Glomerular visceral epithelial cell (primary cell): ENCODE measurements around the gene MVP.
"Not testable (repeated sequence)": the region's sequence is repeated elsewhere in the genome, so short reads cannot be mapped to it uniquely, and the experiment has no call there.

ENCODE experiments used
- DNase-seq: peaks from one replicate; pipeline ENCODE4 v3.0.0-alpha.2; 2016; ENCODE audit errors: extremely low spot score

MVP gene

DNA sequence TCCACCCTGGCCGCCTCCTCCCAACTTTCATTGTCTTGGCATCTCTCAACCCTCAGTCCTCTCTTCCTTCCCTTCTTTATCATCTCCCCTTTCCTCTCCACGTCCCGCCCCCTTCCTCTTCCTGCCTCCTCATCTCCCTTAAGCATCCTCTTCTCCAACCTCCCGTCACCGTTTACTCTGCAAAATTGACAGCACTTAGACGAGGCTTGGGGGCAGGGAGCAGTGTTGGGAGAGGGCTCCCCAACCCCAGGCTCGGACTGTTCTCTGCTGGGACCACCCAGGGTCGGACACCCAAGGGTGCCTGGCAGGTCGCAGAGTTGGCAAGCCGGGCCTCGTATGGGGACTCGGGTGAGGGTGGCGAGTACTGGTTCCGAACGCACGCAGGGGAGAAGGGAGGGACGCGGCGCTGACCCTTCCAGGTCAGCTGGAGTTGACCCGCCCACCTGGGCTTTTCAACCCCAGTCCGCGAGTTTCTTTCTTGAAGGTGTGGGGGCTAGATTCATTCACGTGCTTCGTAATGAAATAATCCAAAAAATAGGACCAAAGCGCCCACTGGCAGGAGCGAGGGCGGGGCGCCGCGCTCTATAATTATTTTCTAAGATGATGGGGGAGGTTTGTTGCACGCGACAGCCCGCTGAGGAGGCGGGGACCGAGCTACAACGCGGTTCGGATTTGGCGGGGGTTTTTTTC is 5.1 kb upstream of the MVP start:
- DNase-seq, result no peak

DNA sequence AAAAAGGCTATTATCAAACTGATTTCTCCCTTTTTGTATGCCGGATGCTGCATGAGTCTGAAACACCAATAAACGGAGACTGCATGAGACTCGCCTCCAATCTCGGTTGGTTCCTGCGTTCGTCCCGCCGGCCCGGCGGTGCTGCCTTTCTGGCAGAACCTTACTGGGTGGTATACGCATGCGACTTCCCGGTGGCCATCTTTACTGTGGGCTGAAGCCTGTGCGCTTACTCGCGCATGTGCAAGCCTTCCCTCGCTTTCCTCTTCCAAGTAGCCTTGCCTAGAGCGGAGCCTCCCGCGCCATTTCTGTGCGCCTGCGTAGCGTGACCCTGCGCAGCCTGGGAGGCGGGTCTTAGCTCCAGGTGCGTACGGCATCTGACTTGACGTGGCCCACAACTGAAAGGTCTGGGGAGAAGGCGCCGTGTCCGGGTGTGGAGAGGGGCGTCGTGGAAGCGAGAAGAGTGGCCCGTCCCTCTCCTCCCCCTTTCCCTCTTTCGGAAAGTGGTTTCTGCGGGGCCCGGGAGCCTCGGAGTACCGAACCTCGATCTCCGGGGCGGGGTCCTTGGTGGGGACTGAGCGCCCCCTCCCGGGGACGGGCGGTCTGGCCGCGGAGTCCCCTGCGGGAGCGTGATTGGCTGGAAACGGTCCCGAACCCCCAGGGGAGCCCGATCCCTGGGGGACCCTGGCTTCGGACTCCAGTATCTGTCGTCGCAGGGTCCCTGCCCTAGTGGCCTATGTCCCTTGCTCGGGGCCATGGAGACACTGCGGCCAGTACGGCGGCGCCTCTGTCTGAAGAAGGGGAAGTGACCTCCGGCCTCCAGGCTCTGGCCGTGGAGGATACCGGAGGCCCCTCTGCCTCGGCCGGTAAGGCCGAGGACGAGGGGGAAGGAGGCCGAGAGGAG is 4.2 kb upstream of the MVP start, which contains the start of gene PAGR1:
TSS of gene PAGR1 (plus strand) at position 360 of the 901 bp plus-strand sequence. CDS start at position 734, 374 bp downstream.
- DNase-seq, result peak; percentile 99

DNA sequence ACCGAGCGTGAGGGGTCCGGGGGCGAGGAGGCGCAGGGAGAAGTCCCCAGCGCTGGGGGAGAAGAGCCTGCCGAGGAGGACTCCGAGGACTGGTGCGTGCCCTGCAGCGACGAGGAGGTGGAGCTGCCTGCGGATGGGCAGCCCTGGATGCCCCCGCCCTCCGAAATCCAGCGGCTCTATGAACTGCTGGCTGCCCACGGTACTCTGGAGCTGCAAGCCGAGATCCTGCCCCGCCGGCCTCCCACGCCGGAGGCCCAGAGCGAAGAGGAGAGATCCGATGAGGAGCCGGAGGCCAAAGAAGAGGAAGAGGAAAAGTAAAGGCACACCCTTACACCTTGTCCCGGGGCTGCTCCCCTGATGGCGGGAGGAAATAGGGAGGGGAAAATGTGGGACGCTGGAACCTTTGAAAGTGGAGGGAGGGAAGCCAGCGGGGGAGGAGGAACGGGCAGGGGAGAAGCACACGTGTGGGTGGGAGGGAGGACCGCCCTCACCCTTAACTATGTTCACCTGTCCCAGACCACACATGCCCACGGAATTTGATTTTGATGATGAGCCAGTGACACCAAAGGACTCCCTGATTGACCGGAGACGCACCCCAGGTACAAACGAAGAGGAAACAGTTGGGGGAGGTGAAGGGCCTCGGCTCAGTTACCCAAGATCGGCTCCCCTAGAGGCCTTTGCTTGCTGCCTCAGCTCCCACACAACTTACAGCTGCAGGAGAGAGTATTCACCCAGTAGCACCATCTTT is 3.4 kb upstream of the MVP start:
- DNase-seq, result peak; percentile 62

DNA sequence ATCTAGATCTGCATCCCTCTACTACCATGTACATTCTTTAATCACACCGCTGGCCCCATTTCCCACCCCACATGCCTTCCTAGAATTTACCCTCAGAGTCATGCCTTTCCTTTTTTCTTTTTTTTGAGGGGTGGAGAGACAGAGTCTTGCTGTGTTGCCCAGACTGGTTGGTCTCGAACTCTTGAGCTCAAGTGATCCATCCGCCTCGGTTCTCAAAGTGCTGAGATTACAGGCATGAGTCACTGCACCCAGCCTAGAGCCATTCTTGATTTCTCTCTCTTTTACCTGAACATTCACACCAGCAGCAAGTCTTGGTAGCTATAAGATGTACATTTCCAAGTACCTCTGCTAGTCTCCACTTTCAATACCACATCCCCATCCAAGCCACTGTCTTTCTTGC is 2.2 kb upstream of the MVP start:
- no peak for DNase-seq

DNA sequence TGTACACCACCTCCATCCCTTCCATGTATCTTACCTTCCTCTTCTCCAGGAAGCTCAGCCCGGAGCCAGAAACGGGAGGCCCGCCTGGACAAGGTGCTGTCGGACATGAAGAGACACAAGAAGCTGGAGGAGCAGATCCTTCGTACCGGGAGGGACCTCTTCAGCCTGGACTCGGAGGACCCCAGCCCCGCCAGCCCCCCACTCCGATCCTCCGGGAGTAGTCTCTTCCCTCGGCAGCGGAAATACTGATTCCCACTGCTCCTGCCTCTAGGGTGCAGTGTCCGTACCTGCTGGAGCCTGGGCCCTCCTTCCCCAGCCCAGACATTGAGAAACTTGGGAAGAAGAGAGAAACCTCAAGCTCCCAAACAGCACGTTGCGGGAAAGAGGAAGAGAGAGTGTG is 756 bp upstream of the MVP start:
- no peak for DNase-seq

DNA sequence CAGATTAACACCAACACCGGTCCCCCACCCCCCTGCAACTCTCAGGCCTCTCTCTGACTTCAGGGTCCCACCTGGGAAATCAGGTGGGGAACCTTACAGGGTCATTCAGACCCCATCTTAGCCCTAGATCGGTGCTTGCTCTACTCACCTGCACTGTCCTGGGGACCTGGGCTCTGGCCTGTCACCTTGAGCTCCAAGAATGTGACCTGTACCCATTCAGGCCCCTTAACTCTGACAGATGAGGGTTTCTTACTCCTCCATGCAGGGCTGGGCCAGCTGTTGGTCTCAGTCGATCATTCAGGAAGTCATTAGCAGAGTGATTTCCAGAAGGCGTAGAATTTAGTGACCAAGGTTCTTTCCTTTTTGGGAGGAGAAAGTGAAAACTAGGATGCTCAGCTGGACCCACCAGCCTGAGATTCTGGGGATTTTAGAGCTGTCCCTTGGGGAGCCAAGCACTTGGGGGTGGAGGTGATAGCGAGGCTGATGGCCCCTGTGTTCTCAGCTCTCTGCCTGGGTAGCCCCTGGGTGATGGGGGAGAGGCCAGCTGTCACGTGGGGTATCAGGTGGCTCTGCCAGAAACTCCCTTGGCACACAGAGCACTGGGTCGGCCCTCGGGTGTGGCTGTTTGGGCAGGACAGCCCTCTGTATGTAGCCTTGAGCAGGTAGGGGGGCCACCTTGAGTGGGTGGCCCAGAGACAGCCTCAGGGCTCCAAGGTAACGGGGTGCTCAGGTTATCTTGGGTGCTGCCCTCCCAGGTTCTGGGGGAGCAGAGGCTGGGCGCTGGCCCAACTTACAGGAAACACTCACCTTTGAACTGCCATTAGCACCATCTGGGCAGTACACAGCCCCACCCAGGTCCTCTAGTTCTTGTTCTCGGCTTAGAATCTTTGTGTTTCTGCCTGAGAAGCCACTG is 724 bp downstream of the MVP start:
- peak; percentile 49 for DNase-seq

DNA sequence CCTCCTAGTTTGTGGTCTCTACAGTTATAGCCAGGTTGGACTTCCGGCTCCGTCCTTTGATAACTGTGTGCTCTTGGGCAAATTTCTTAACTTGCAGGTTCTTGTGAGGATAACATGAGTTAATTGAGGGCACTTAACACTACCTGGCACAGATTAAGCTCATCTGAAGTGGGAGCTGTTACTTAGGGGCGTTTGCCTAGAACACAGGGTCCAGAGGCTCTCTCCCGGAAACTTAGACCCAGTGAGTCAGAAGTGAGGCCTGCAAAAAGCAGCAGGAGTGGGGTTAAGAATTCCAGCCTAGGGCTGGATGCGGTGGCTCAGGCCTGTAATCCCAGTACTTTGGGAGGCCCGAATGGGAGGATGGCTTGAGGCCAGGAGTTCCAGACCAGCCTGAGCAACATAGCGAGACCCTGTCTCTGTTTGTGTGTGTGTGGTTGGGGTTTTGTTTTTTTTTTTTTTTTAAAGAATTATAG is 1.4 kb downstream of the MVP start:
- DNase-seq, result peak; percentile 72

DNA sequence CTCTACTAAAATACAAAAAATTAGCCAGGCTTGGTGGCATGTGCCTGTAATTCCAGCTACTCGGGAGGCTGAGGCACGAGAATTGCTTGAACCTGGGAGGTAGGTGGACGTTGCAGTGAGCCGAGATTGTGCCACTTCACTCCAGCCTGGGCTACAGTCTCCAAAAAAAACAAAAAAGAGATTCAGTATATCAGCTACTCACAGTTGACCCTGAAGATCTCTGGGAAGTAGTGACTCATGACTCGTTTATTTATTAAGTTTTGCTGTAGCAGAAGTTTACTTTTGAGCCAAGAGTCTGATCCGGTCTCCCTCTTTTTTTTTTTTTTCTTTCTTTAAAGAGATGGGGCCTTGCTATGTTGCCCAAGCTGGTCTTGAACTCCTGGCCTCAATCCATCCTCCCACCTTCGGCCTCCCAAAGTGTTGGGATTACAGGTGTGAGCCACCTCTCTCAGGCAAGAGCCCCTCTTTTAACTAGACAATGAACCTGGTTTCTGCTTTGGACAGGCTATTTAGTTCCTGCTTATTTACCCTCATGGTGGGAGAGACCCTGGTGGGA is 4.4 kb downstream of the MVP start:
- peak; percentile 62 for DNase-seq

DNA sequence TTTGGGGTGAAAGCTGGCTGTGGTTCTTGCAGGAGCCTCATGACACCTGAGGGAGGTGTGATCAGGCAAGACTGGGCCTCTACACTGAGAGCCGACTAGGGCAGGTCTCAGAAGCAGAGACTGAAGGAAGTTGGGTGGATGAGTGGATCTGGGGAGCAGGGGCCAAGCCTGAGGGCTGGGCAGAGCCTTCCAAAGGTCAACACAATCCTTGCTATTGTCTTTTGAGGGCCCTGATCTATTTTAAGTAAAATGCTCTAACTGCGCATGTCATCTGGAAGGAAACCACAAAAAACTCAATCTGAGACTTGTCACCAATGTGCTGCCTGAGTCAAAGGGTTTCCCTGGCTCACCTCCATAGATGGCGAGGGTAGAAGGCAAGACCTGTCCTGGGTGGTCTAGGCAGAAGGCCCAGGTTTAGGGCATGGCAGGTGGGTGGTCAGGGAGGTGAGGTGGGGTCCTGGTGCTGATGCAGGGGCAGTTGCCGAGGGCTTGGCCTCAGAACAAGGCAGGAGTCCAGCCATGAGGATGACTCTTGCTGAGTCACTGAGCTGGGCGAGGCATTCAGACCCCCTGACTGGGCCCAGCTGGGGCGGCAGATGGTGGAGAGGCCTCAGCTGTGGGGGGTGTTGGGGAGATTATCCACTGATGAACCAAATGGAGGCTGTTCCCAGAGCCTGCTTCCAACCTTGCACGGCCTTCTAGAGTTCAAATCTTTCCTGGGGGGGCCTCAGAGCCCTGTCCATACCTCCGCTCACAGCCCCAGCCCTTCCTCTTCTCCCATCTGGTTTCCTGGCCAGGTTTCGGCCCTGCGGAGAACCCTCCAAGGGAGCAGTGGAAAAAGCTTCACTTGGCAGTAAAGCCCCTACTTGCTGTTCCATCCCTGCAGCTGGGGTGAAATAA is 5.1 kb downstream of the MVP start:
- peak; percentile 77 for DNase-seq

DNA sequence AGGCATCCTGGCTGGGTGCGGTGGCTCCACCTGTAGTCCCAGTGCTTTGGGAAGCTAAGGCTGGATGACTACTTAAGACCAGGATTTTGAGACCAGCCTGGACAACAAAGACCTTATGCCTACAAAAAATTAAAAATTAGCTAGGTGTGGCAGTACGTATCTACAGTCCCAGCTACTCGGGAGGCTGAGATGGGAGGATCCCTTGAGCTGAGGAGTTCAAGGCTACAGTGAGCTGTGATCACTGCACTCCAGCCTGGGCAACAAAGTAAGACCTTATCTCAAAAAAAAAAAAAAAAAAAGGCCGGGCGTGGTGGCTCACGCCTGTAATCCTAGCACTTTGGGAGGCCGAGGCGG is 6.1 kb downstream of the MVP start:
- DNase-seq, result no peak

DNA sequence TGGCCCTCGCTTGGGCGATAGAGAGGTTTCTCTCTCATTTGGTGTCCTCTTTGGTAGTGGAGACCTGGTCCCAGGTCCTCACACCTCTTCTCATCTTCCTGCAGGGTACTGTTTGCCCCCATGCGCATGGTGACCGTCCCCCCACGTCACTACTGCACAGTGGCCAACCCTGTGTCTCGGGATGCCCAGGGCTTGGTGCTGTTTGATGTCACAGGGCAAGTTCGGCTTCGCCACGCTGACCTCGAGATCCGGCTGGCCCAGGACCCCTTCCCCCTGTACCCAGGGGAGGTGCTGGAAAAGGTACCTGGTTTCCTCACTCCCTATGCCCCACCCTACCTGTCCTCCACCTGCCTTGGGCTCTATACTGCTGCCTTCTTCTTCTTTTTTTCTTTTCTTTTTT is 10.5 kb downstream of the MVP start:
- no peak for DNase-seq

DNA sequence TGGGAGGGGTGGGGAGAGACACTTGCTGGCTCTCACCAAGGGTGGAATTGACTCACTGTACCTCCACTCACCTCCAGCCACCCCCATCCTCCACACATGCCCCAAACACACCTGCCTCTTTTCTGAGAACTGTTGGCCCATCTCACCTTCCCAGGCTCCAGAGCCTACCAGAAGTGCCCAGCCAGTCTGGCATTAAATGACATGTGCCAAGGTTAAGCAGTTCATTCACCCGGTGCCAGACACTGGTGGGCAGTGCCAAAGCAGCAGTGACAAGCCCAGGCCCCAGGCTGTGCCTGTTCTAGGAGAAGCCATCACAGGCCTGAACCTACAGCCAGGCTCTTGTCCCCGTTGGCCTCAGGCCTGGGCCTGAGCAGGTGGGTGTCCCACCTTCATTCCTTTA is 11.2 kb downstream of the MVP start:
- no peak for DNase-seq

DNA sequence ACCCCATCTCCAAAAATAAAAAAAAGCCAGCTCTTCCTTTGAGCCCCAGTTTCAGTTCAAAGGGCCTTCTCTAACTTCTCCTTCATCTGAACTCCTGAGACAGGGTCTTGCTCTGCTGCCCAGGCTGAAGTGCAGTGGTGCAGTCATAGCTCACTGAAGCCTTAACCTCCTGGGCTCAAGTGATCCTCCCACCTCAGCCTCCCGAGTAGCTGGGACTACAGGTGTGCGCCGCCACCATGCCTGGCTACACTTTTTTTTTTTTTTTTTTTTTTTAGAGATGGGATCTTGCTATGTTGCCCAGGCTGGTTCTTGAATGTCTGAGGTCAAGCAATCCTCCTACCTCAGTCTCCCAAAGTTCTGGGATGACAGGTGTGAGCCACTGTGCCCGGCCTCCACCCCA is 13.0 kb downstream of the MVP start:
- DNase-seq, result not testable (repeated sequence)

DNA sequence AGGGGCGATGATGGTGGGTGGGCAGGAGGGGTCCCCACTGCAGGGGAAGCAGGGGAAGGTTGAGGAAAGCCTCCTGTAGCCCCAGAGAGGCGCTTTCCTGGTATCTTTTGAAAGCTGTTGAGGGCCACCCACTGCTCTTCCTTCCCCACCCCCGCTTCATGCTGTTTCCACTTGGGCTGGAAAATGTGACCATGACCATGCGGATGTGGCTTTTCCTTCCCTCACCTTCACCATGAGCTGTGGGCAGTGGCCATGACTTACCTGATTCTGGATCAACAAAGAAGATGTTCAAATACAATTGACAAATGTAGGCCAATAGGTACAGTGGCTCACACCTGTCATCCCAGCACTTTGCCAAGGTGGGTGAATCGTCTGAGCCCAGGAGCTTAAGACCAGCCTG is 13.8 kb downstream of the MVP start:
- DNase-seq, result no peak

DNA sequence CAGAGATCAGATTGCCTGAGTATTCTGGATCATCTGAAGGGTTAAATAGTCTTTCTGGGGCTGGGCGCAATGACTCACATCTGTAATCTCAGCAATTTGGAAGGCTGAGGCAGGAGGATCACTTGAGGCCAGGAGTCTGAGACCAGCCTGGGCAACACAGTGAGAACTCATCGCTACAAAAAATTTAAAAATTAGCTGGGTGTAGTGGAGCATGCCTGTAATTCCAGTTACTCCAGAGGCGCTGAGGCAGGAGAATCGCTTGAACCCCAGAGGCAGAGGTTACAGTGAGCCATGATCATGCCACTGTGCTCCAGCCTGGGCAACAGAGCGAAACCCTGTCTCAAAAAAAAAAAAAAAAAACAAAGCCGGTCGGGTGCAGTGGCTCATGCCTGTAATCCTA is 15.7 kb downstream of the MVP start:
- no peak for DNase-seq

DNA sequence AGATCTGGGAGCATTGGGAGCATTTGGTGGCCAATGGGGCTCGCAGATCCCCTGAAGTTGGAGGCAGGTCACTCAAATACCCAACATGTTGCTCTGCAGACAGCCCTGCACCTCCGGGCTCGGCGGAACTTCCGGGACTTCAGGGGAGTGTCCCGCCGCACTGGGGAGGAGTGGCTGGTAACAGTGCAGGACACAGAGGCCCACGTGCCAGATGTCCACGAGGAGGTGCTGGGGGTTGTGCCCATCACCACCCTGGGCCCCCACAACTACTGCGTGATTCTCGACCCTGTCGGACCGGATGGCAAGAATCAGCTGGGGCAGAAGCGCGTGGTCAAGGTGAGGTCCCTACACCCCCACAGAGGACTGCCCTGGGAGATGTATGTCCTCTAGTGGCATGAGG is 16.4 kb downstream of the MVP start:
- DNase-seq, result no peak

DNA sequence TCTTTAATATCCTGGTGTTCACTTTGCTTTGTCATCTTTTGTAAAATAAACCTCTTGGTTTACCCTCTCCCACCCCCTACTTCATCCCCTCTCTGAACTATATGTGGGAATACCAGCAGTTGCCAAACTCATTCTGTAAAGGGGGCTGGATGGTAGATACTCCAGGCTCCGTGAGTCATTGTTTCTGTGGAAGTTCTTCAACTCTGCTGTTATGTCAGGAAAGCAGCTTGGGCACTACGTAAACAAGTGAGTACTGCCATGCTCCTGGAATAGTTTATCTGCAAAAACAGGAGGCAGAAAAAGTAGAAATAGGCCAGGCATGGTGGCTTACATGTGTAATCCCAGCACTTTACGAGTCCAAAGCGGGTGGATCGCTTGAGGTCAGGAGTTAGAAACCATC is 17.6 kb downstream of the MVP start:
- no peak for DNase-seq

DNA sequence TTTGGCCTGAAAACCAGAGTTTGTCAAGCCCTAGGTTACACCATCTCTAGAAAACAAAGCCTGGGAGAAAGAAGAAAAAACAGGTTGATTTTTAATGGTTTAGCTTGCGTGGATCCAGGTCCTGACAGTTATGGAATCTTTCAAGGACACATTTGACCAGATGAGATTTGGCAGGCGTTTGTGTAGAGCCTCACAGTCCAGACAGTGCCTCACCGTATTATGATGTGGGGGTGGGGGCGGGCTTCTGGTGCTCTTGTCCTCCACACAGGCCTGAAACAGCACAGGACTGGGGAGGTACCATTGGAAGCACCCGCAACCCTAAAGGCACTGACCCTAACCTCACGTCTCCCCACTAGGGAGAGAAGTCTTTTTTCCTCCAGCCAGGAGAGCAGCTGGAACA is 19.6 kb downstream of the MVP start:
- DNase-seq, result no peak

DNA sequence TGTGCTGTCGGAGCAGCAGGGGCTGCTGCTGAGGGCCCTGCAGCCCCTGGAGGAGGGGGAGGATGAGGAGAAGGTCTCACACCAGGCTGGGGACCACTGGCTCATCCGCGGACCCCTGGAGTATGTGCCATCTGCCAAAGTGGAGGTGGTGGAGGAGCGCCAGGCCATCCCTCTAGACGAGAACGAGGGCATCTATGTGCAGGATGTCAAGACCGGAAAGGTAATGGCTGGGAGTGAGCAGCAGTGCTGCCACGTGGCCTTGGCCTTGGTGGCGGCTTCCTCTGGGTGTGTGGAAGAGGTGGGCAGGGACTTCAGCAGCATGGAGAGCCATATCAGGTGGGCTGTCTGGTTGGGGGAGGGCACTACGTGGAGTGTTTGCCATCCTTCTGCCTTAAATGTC is 20.0 kb downstream of the MVP start:
- DNase-seq, result no peak

DNA sequence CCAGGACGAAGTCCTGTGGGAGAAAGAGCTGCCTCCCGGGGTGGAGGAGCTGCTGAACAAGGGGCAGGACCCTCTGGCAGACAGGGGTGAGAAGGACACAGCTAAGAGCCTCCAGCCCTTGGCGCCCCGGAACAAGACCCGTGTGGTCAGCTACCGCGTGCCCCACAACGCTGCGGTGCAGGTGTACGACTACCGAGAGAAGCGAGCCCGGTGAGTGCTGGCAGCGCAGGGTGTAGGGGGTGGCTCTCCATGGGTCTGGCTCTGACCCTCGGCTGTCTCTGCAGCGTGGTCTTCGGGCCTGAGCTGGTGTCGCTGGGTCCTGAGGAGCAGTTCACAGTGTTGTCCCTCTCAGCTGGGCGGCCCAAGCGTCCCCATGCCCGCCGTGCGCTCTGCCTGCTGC is 21.4 kb downstream of the MVP start:
- DNase-seq, result no peak
